ENCODE results near the gene EGFR.

Gene EGFR

DNA sequence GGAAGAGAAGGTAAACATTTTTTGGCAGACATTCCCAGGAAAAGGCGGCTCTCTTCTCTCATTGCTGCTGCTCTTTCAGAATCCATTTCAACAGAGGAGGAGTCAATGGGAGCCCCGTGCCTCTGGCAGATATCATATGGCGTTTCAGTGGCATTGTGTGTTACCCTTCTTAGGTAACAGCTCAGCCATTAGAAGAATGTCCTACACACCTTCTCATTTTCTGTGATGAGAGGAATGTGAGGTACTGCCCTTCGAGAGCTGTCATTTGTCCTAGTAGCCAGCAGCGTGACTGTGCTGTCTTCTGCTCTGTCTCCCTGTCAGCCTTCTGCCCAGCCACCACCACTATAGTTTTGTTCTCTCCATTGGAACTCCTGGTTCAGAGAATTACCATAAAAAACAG lies 102.4 kb downstream of the EGFR start:
- H4K20me1 ChIP-seq (ENCODE audit: insufficient read depth, low read length, poor library complexity, severe bottlenecking), result no peaks in the 10 kb centered on the region
- no peaks in the 10 kb centered on the region for H3K79me2 ChIP-seq (ENCODE audit: insufficient read depth, low read length)
- no peaks in the 10 kb centered on the region for H3K9me2 ChIP-seq (replicated peaks; ENCODE audit: low read depth, low read length)
- H3K4me3 ChIP-seq (ENCODE audit: low read length, poor library complexity, severe bottlenecking), result no peak overlapping the region
- H3K27me3 ChIP-seq (ENCODE audit: insufficient read depth, low read length, poor library complexity, severe bottlenecking), result no peaks in the 10 kb centered on the region
- 0 out of 2 replicates have a peak, but pooled peaks cover 3% of the 10 kb centered on the region for H3K9me3 ChIP-seq (ENCODE audit: insufficient read depth, low read depth, low read length)
- H3K4me2 ChIP-seq (ENCODE audit: low read depth, low read length, poor library complexity, severe bottlenecking), result no peak overlapping the region
- TF ChIP-seq, protein P1, sequence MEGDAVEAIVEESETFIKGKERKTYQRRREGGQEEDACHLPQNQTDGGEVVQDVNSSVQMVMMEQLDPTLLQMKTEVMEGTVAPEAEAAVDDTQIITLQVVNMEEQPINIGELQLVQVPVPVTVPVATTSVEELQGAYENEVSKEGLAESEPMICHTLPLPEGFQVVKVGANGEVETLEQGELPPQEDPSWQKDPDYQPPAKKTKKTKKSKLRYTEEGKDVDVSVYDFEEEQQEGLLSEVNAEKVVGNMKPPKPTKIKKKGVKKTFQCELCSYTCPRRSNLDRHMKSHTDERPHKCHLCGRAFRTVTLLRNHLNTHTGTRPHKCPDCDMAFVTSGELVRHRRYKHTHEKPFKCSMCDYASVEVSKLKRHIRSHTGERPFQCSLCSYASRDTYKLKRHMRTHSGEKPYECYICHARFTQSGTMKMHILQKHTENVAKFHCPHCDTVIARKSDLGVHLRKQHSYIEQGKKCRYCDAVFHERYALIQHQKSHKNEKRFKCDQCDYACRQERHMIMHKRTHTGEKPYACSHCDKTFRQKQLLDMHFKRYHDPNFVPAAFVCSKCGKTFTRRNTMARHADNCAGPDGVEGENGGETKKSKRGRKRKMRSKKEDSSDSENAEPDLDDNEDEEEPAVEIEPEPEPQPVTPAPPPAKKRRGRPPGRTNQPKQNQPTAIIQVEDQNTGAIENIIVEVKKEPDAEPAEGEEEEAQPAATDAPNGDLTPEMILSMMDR (conservative IDR thresholded peaks at IDR 0.05; ENCODE audit: low read length), result no peak
- no peak for TF ChIP-seq EZH2phosphoT487 (IDR thresholded peaks at IDR 0.05; ENCODE audit: borderline replicate concordance)
- H3K9ac ChIP-seq (ENCODE audit: low read depth, low read length, poor library complexity, severe bottlenecking), result no peak overlapping the region
- no peak overlapping the region for H2AFZ ChIP-seq (ENCODE audit: low read length)
- H3K4me1 ChIP-seq (ENCODE audit: insufficient read depth, low read length, poor library complexity, severe bottlenecking), result no peaks in the 10 kb centered on the region
- H3K36me3 ChIP-seq (ENCODE audit: insufficient read depth, low read length), result no peaks in the 10 kb centered on the region
- no peaks in the 10 kb centered on the region for H3F3A ChIP-seq (ENCODE audit: low read depth)

DNA sequence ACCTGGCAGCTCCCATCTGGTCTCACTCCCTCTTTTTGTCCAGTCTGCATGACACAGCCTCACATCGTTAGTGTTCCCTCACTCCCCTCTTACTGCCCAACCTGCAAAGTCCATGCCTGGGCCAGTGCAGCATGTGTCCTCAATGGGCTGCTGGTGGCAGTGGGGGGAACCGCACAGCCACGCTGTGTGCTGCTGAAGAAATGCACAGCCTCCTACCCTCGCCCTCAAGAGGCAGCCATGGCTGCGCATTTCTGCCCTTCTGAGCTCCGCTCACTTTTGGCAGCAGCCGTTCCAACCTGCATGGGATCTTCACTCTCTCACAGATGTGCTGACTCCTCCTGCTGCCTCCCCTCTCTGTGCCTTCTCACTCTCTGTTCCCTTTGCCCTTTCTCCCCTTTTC lies 103.4 kb downstream of the EGFR start:
- no peaks in the 10 kb centered on the region for H3F3A ChIP-seq (ENCODE audit: low read depth)
- H3K9me2 ChIP-seq (replicated peaks; ENCODE audit: low read depth, low read length), result no peaks in the 10 kb centered on the region
- H3K9ac ChIP-seq (ENCODE audit: low read depth, low read length, poor library complexity, severe bottlenecking), result no peak overlapping the region
- H4K20me1 ChIP-seq (ENCODE audit: insufficient read depth, low read length, poor library complexity, severe bottlenecking), result no peaks in the 10 kb centered on the region
- TF ChIP-seq EZH2phosphoT487 (IDR thresholded peaks at IDR 0.05; ENCODE audit: borderline replicate concordance), result no peak
- TF ChIP-seq, protein P1 (conservative IDR thresholded peaks at IDR 0.05; ENCODE audit: low read length), result no peak
- no peak overlapping the region for H2AFZ ChIP-seq (ENCODE audit: low read length)
- H3K9me3 ChIP-seq (ENCODE audit: insufficient read depth, low read depth, low read length), result 0 out of 2 replicates have a peak, but pooled peaks cover 3% of the 10 kb centered on the region
- no peak overlapping the region for H3K4me3 ChIP-seq (ENCODE audit: low read length, poor library complexity, severe bottlenecking)
- no peaks in the 10 kb centered on the region for H3K27me3 ChIP-seq (ENCODE audit: insufficient read depth, low read length, poor library complexity, severe bottlenecking)
- H3K36me3 ChIP-seq (ENCODE audit: insufficient read depth, low read length), result no peaks in the 10 kb centered on the region
- H3K4me2 ChIP-seq (ENCODE audit: low read depth, low read length, poor library complexity, severe bottlenecking), result no peak overlapping the region
- H3K4me1 ChIP-seq (ENCODE audit: insufficient read depth, low read length, poor library complexity, severe bottlenecking), result no peaks in the 10 kb centered on the region
- no peaks in the 10 kb centered on the region for H3K79me2 ChIP-seq (ENCODE audit: insufficient read depth, low read length)

DNA sequence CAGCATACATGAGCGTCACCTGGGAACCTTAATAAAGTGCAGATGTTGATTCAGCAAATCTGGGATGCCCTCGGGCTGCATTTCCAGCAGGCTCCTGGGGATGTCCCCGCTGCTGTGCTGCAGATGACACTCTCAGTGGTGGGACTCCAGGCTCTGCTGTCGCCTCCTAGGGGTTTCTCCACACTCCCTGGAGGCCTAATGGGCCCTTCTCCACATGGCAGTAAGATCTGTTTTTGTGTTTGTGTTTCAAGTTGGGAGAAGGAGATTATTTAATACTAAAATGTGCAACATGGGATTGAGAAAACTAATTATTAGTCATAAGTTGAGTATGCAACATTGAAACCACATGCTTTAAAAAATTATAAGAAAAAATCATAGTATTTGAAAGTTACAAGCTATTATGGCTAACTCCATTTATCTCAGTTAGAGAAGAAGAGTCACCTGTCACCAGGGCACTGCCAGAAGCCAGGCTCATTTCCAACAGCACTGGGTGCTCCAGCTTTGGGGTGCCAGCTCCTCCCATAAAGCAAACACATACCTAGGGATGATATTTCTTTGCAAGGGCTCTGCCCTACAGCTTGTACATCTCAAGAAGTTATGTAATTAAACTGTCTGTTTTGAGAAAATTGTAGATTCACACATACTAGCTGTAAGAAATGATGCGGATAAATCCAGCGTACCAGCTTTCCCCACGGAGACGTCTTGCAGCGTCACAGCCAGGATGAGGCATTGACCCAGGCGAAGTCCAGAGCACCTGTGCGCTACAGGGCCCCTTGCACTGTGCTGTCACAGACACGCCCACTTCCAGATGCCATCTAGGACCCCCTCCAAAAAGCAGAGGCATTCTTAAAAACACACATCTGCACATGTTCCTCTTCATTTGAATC lies 106.4 kb downstream of the EGFR start:
- H3K79me2 ChIP-seq (ENCODE audit: insufficient read depth, low read length), result no peaks in the 10 kb centered on the region
- H3K9me3 ChIP-seq (ENCODE audit: insufficient read depth, low read depth, low read length), result no peaks in the 10 kb centered on the region
- no peaks in the 10 kb centered on the region for H4K20me1 ChIP-seq (ENCODE audit: insufficient read depth, low read length, poor library complexity, severe bottlenecking)
- H3K4me3 ChIP-seq (ENCODE audit: low read length, poor library complexity, severe bottlenecking), result no peak overlapping the region
- H3K27me3 ChIP-seq (ENCODE audit: insufficient read depth, low read length, poor library complexity, severe bottlenecking), result no peaks in the 10 kb centered on the region
- H3F3A ChIP-seq (ENCODE audit: low read depth), result no peaks in the 10 kb centered on the region
- no peaks in the 10 kb centered on the region for H3K36me3 ChIP-seq (ENCODE audit: insufficient read depth, low read length)
- H3K4me2 ChIP-seq (ENCODE audit: low read depth, low read length, poor library complexity, severe bottlenecking), result no peak overlapping the region
- TF ChIP-seq, protein P1 (conservative IDR thresholded peaks at IDR 0.05; ENCODE audit: low read length), result no peak
- no peak for TF ChIP-seq EZH2phosphoT487 (IDR thresholded peaks at IDR 0.05; ENCODE audit: borderline replicate concordance)
- H3K9me2 ChIP-seq (replicated peaks; ENCODE audit: low read depth, low read length), result no peaks in the 10 kb centered on the region
- no peaks in the 10 kb centered on the region for H3K4me1 ChIP-seq (ENCODE audit: insufficient read depth, low read length, poor library complexity, severe bottlenecking)
- no peak overlapping the region for H3K9ac ChIP-seq (ENCODE audit: low read depth, low read length, poor library complexity, severe bottlenecking)
- H2AFZ ChIP-seq (ENCODE audit: low read length), result no peak overlapping the region

Data from Loucy (cell line).